ENCODE results near the gene IGF1R. TPM values are rescaled to one million over a fixed set of nuclear protein-coding genes. Genes with fewer than 3 reads are reported as not detected.

The IGF1R gene
- total and polyA plus RNA-seq, 2 donors (not counting 3 experiments of a cell fraction or from before 2014, with no cell fraction given): 16.1 to 59.1 TPM

- intact Hi-C loops (cut with micrococcal nuclease): loop anchor here (1.0 kb wide), 4 partner anchors 28 to 205 kb away; partner anchors contain the start of gene IGF1R
- Histone ChIP-seq H3K9ac (replicated peaks; ENCODE audit: extremely low read depth, insufficient read depth, low read length) (peak overlapping the region; percentile 40), H4K20me1 (replicated peaks; ENCODE audit: control insufficient read depth, extremely low read depth, insufficient read depth, low read length) (no peaks in the 10 kb centered on the region), H3K4me1 (ENCODE audit: control insufficient read depth, extremely low read depth, insufficient read depth, low read length) (peaks cover 22% of the 10 kb centered on the region), H3K9me1 (replicated peaks; ENCODE audit: control insufficient read depth, extremely low read depth, insufficient read depth, low read length) (no peaks in the 10 kb centered on the region), H3K27ac (ENCODE audit: insufficient read depth, low read depth, low read length) (peak overlapping the region; percentile 9), H3K4me3 (replicated peaks in 1 of 3; ENCODE audit: insufficient read depth in 1 of 3, low read depth in 1 of 3, low read length in 3 of 3) (peak overlapping the region; percentile 51 to 59 (median 51)), H3K36me3 (ENCODE audit: control insufficient read depth in 2 of 2, extremely low read depth in 1 of 2, insufficient read depth in 2 of 2, low read length in 2 of 2) (no peaks in the 10 kb centered on the region), H3K79me2 (ENCODE audit: control insufficient read depth, insufficient read depth, low read length) (peaks cover 8% of the 10 kb centered on the region), H2AFZ (ENCODE audit: low read depth, low read length) (peak overlapping the region; percentile 29), H3K27me3 (ENCODE audit: control insufficient read depth in 2 of 2, insufficient read depth in 2 of 2, low read length in 2 of 2) (no peaks in the 10 kb centered on the region), H3K9me3 (replicated peaks; ENCODE audit: control insufficient read depth, insufficient read depth, low read length) (no peaks in the 10 kb centered on the region), H3K4me2 (ENCODE audit: insufficient read depth, low read length) (peak overlapping the region; percentile 92)
- TF ChIP-seq GATA2 (IDR thresholded peaks at IDR 0.05; ENCODE audit: insufficient read depth, insufficient read length, low read depth, low read length) (no peak), POLR2A (IDR thresholded peaks at IDR 0.05; ENCODE audit: low read depth, low read length) (no peak), FOS (IDR thresholded peaks at IDR 0.05; ENCODE audit: borderline replicate concordance, insufficient read depth, low read length) (peak; percentile 22)
- POLR2A ChIA-PET: no interaction called here
- FAIRE-seq (peak; percentile 93), DNase-seq (ENCODE audit: low read depth, low spot score) (peak; percentile 97)
- BruUV-seq (replicated peaks): no TSS peak
- dilution Hi-C loops (cut with MboI; ENCODE audit: extremely low pct_ligation_motif_present, low sequenced_read_pairs): no loop called here
- CTCF ChIA-PET: interaction anchor here (0.8 kb wide), 1 partner anchor 62 kb away, joined by 3 read pairs; no protein-coding TSS in a partner anchor
Observed at GRCh38 chr15:98853161-98853560, 204.8 kb downstream of the IGF1R start.

- no peak overlapping the region for H3K4me3 ChIP-seq (replicated peaks in 1 of 3; ENCODE audit: insufficient read depth in 1 of 3, low read depth in 1 of 3, low read length in 3 of 3)
- TF ChIP-seq CTCF (IDR thresholded peaks at IDR 0.05; ENCODE audit: extremely low read depth in 1 of 2, insufficient read depth in 1 of 2, low read depth in 1 of 2, low read length in 2 of 2): no peak
- TF ChIP-seq EZH2 (IDR thresholded peaks at IDR 0.05; ENCODE audit: borderline replicate concordance, low read depth, low read length, severe bottlenecking): no peak
- TF ChIP-seq POLR2A (IDR thresholded peaks at IDR 0.05; ENCODE audit: low read depth, low read length): no peak
- no peak for TF ChIP-seq MAX (IDR thresholded peaks at IDR 0.05; ENCODE audit: insufficient read depth, insufficient read length)
- DNase-seq (ENCODE audit: low read depth, low spot score): no peak
- H3K4me2 ChIP-seq (ENCODE audit: insufficient read depth, low read length): no peak overlapping the region
- H3K9me1 ChIP-seq (replicated peaks; ENCODE audit: control insufficient read depth, extremely low read depth, insufficient read depth, low read length): no peaks in the 10 kb centered on the region
- H3K4me1 ChIP-seq (ENCODE audit: control insufficient read depth, extremely low read depth, insufficient read depth, low read length): peaks cover 28% of the 10 kb centered on the region
- no peak for FAIRE-seq
- POLR2A ChIA-PET: no interaction called here
- no peaks in the 10 kb centered on the region for H3K27me3 ChIP-seq (ENCODE audit: control insufficient read depth in 2 of 2, insufficient read depth in 2 of 2, low read length in 2 of 2)
- no peak overlapping the region for H3K9ac ChIP-seq (replicated peaks; ENCODE audit: extremely low read depth, insufficient read depth, low read length)
- intact Hi-C loops (cut with micrococcal nuclease): loop anchor here (1.0 kb wide), 4 partner anchors 27 to 206 kb away; partner anchors contain the start of gene IGF1R
- BruUV-seq (replicated peaks): no TSS peak
- H3K79me2 ChIP-seq (ENCODE audit: control insufficient read depth, insufficient read depth, low read length): peaks cover 8% of the 10 kb centered on the region
- CTCF ChIA-PET: interaction anchor here (0.8 to 3.6 kb wide), 2 partner anchors 28 to 61 kb away, joined by 3 to 16 read pairs; no protein-coding TSS in a partner anchor
- no peak overlapping the region for H2AFZ ChIP-seq (ENCODE audit: low read depth, low read length)
- no peaks in the 10 kb centered on the region for H3K36me3 ChIP-seq (ENCODE audit: control insufficient read depth in 2 of 2, extremely low read depth in 1 of 2, insufficient read depth in 2 of 2, low read length in 2 of 2)
- no peaks in the 10 kb centered on the region for H3K9me3 ChIP-seq (replicated peaks; ENCODE audit: control insufficient read depth, insufficient read depth, low read length)
- H3K27ac ChIP-seq (ENCODE audit: insufficient read depth, low read depth, low read length): no peak overlapping the region
- H4K20me1 ChIP-seq (replicated peaks; ENCODE audit: control insufficient read depth, extremely low read depth, insufficient read depth, low read length): no peaks in the 10 kb centered on the region
- dilution Hi-C loops (cut with MboI; ENCODE audit: extremely low pct_ligation_motif_present, low sequenced_read_pairs): no loop called here
Observed at GRCh38 chr15:98853617-98854420, 205.5 kb downstream of the IGF1R start.
